Endothelial cell of umbilical vein (primary cell): ENCODE data around the gene LRRC4B. TPM values are rescaled to one million over a fixed set of nuclear protein-coding genes. Genes with fewer than 3 reads are reported as not detected.

Experiments used
- BruUV-seq: library from RNA; stranded (reverse); fragments of 400-500 nt; replicated peaks from 2 replicates; lab custom pipeline; 2021; lab: Mats Ljungman, UMichigan
- CTCF ChIA-PET: fragments of 300-600, 350-600 bp; sonication (Branson Sonifier 250); formaldehyde crosslinking; loops from one replicate; lab custom pipeline; 2021; ENCODE audit warnings: antibody characterized with exemption, inconsistent platforms; lab: Charles Lee
- POLR2A ChIA-PET: fragments of 300-600, 350-600 bp; sonication (Branson Sonifier 250); formaldehyde crosslinking; loops from one replicate; lab custom pipeline; 2021; ENCODE audit warnings: antibody characterized with exemption, inconsistent platforms; lab: Charles Lee
- DNase-seq: peaks from one replicate; pipeline ENCODE4 v3.0.0-alpha.2; 2011; ENCODE audit warnings: low read depth, low spot score
- FAIRE-seq: peaks from 2 replicates; lab custom pipeline; 2011; peaks lifted over from hg19 to GRCh38; lab: Jason Lieb, UNC
- H2AFZ ChIP-seq: 2 replicates; pipeline ENCODE4 v1.6.0; 2012; ENCODE audit warnings: low read depth, low read length, control low read depth, inconsistent platforms
- H3K27ac ChIP-seq: 2 replicates; pipeline ENCODE4 v1.5.1; 2011; ENCODE audit warnings: low read depth, mild to moderate bottlenecking, control low read depth, low read length, moderate library complexity; ENCODE audit not compliant: insufficient read depth
- H3K27me3 ChIP-seq, 2 experiments: 2 replicates each; pipeline versions ENCODE4 v1.6.0 to v1.6.1; 2011; ENCODE audit warnings: low read length in 2 of 2, mixed read lengths in 1 of 2; ENCODE audit not compliant: control insufficient read depth in 2 of 2, insufficient read depth in 2 of 2
- H3K36me3 ChIP-seq, 2 experiments: 2 replicates in 1 of 2; 3 replicates in 1 of 2; pipeline ENCODE4 v1.5.1; 2011; ENCODE audit warnings: low read length in 2 of 2, mild to moderate bottlenecking in 1 of 2, moderate library complexity in 1 of 2; ENCODE audit not compliant: control insufficient read depth in 2 of 2, insufficient read depth in 2 of 2; ENCODE audit errors: extremely low read depth in 1 of 2
- H3K4me1 ChIP-seq: 3 replicates; pipeline ENCODE4 v1.5.1; 2011; ENCODE audit warnings: mild to moderate bottlenecking, low read length; ENCODE audit not compliant: control insufficient read depth, insufficient read depth; ENCODE audit errors: extremely low read depth
- H3K4me2 ChIP-seq: 2 replicates; pipeline ENCODE4 v1.6.1; 2011; ENCODE audit warnings: low read length, control low read depth, mixed read lengths; ENCODE audit not compliant: insufficient read depth
- H3K4me3 ChIP-seq, 3 experiments: fragments of 200-600 bp in 1 of 3; sonication (generic), shearing (Covaris generic) in 1 of 3; replicated peaks in 1 of 3; 2 replicates each; pipeline ENCODE4 v1.5.1; 2011 to 2016; ENCODE audit warnings: control low read depth in 3 of 3, low read length in 3 of 3, mild to moderate bottlenecking in 2 of 3, inconsistent platforms in 1 of 3, low read depth in 1 of 3, moderate library complexity in 1 of 3; ENCODE audit not compliant: insufficient read depth in 1 of 3
- H3K79me2 ChIP-seq: 2 replicates; pipeline ENCODE4 v1.6.0; 2012; ENCODE audit warnings: low read length, inconsistent platforms; ENCODE audit not compliant: control insufficient read depth, insufficient read depth
- H3K9ac ChIP-seq: replicated peaks from 2 replicates; pipeline ENCODE3; 2011; ENCODE audit warnings: low read length, control low read depth; ENCODE audit not compliant: insufficient read depth; ENCODE audit errors: extremely low read depth
- H3K9me1 ChIP-seq: replicated peaks from 3 replicates; pipeline ENCODE4 v1.6.0; 2011; ENCODE audit warnings: mild to moderate bottlenecking, low read length; ENCODE audit not compliant: control insufficient read depth, insufficient read depth; ENCODE audit errors: extremely low read depth
- H3K9me3 ChIP-seq: replicated peaks from 2 replicates; pipeline ENCODE4 v1.5.1; 2012; ENCODE audit warnings: low read length, inconsistent platforms; ENCODE audit not compliant: control insufficient read depth, insufficient read depth
- H4K20me1 ChIP-seq: replicated peaks from 2 replicates; pipeline ENCODE3; 2011; ENCODE audit warnings: mild to moderate bottlenecking, low read length; ENCODE audit not compliant: control insufficient read depth, insufficient read depth; ENCODE audit errors: extremely low read depth
- CTCF ChIP-seq, 2 donors: IDR thresholded peaks; 1 replicate in 1 of 2; 2 replicates in 1 of 2; pipeline ENCODE4 v1.5.1; 2011; ENCODE audit warnings: low read length in 2 of 2, mild to moderate bottlenecking in 2 of 2, moderate library complexity in 2 of 2, control low read depth in 1 of 2, inconsistent platforms in 1 of 2, low read depth in 1 of 2; ENCODE audit not compliant: insufficient read depth in 1 of 2; ENCODE audit errors: extremely low read depth in 1 of 2
- EZH2 ChIP-seq: IDR thresholded peaks from 2 replicates; pipeline ENCODE4 v1.6.1; 2012; ENCODE audit warnings: borderline replicate concordance, low read depth, mild to moderate bottlenecking, moderate library complexity, low read length, inconsistent platforms; ENCODE audit not compliant: severe bottlenecking
- GATA2 ChIP-seq: IDR thresholded peaks from 2 replicates; pipeline ENCODE4 v1.7.0; 2011; ENCODE audit warnings: low read depth, mild to moderate bottlenecking, moderate library complexity, mixed read lengths, low read length; ENCODE audit not compliant: insufficient read length, insufficient read depth
- JUN ChIP-seq: IDR thresholded peaks from 2 replicates; pipeline ENCODE4 v1.6.1; 2011; ENCODE audit warnings: borderline replicate concordance, low read depth; ENCODE audit not compliant: insufficient read length, insufficient read depth
- MYC ChIP-seq: IDR thresholded peaks from one replicate; pipeline ENCODE4 v1.6.1; 2011; ENCODE audit warnings: mild to moderate bottlenecking, low read depth, low read length
- POLR2A ChIP-seq: IDR thresholded peaks from 2 replicates; pipeline ENCODE4 v1.6.1; 2012; ENCODE audit warnings: low read depth, mild to moderate bottlenecking, control low read depth, low read length
- POLR2AphosphoS5 ChIP-seq: IDR thresholded peaks from 2 replicates; pipeline ENCODE4 v1.6.1; 2012; ENCODE audit warnings: low read depth, mild to moderate bottlenecking, control low read depth, low read length, moderate library complexity; ENCODE audit not compliant: insufficient read depth
- dilution Hi-C: fragments of 300-500 bp; cut with MboI; formaldehyde crosslinking; loops from one replicate; pipeline ENCODE4 v1.15.0; 2019; ENCODE audit warnings: low sequenced_read_pairs; ENCODE audit not compliant: extremely low pct_ligation_motif_present
- intact Hi-C: fragments of 100-400 bp; cut with micrococcal nuclease; formaldehyde crosslinking; loops from one replicate; pipeline ENCODE4 v1.10.0; 2022
- polyA plus RNA-seq, 4 experiments: library from polyadenylated mRNA; depleted of rRNA in 3 of 4; stranded (reverse) in 3 of 4; unstranded in 1 of 4; fragments of >200 nt; gene quantifications; 2 replicates each; pipeline versions ENCODE4 v1.2.1 to v1.2.3, GENCODE V29; 2011 to 2012; ENCODE audit warnings: missing spikeins in 1 of 4
- total RNA-seq: library from RNA; stranded (reverse); gene quantifications from 2 replicates; pipeline ENCODE4 v1.2.3, GENCODE V29; 2021

The LRRC4B gene
- total and polyA plus RNA-seq, 2 donors (not counting 3 experiments of a cell fraction or from before 2014, with no cell fraction given) = 0.08 TPM; not detected in 1

GRCh38 chr19:50508843-50509190, 59.4 kb downstream of the LRRC4B start:
- Histone ChIP-seq H3K36me3 (no peaks in the 10 kb centered on the region), H3K4me3 (no peak overlapping the region), H3K4me2 (no peak overlapping the region), H3K9ac (no peak overlapping the region), H2AFZ (no peak overlapping the region), H3K9me1 (no peaks in the 10 kb centered on the region), H3K9me3 (no peaks in the 10 kb centered on the region), H4K20me1 (no peaks in the 10 kb centered on the region), H3K79me2 (no peaks in the 10 kb centered on the region), H3K27me3 (no peaks in the 10 kb centered on the region), H3K27ac (no peak overlapping the region), H3K4me1 (peaks cover 7% of the 10 kb centered on the region)
- dilution Hi-C loops (no loop called here), intact Hi-C loops (no loop called here)
- POLR2A ChIA-PET = no interaction called here
- FAIRE-seq (no peak), DNase-seq (no peak)
- no peak for TF ChIP-seq POLR2AphosphoS5
- TF ChIP-seq EZH2 = no peak
- TF ChIP-seq MYC = no peak
- TF ChIP-seq JUN = no peak
- TF ChIP-seq POLR2A = no peak
- no peak for TF ChIP-seq CTCF (IDR thresholded peaks at IDR 0.05; ENCODE audit: extremely low read depth in 1 of 2, insufficient read depth in 1 of 2, low read depth in 1 of 2, low read length in 2 of 2)
- no peak for TF ChIP-seq GATA2
- CTCF ChIA-PET = interaction anchor here (1.1 kb wide), 1 partner anchor 152 kb away, joined by 5 read pairs; no protein-coding TSS in a partner anchor
- no TSS peak for BruUV-seq
